ENCODE data around the gene ZNF714. TPM values are rescaled to one million over a fixed set of nuclear protein-coding genes. Genes with fewer than 3 reads are reported as not detected.

The ZNF714 gene
- total RNA-seq, 4 donors from 2014 or later: 2.1 to 8.0 (median 3.7) TPM

DNA sequence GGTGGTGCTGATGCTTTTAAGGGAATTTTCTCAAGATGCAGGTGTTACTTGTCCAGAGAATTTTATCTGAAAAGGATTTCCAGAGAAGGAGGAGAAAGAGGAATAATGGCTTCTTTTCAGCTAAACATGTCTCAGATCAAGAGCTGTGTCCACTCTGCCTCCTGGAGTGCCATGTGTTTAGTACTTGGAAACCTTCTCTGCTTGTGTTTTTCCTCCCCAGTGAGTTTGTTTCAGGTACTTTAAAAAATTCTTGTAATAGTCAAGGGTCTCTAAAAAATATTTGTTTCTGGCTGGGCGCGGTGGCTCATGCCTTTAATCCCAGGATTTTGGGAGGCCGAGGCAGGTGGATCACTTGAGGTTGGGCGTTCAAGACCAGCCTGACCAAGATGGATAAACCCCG lies 82.5 kb downstream of the ZNF714 start:
- ATAC-seq (ENCODE audit: low FRiP score) (no peak), DNase-seq (ENCODE audit: low spot score) (no peak)
- TF ChIP-seq, protein P1, sequence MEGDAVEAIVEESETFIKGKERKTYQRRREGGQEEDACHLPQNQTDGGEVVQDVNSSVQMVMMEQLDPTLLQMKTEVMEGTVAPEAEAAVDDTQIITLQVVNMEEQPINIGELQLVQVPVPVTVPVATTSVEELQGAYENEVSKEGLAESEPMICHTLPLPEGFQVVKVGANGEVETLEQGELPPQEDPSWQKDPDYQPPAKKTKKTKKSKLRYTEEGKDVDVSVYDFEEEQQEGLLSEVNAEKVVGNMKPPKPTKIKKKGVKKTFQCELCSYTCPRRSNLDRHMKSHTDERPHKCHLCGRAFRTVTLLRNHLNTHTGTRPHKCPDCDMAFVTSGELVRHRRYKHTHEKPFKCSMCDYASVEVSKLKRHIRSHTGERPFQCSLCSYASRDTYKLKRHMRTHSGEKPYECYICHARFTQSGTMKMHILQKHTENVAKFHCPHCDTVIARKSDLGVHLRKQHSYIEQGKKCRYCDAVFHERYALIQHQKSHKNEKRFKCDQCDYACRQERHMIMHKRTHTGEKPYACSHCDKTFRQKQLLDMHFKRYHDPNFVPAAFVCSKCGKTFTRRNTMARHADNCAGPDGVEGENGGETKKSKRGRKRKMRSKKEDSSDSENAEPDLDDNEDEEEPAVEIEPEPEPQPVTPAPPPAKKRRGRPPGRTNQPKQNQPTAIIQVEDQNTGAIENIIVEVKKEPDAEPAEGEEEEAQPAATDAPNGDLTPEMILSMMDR (IDR thresholded peaks at IDR 0.05): no peak

DNA sequence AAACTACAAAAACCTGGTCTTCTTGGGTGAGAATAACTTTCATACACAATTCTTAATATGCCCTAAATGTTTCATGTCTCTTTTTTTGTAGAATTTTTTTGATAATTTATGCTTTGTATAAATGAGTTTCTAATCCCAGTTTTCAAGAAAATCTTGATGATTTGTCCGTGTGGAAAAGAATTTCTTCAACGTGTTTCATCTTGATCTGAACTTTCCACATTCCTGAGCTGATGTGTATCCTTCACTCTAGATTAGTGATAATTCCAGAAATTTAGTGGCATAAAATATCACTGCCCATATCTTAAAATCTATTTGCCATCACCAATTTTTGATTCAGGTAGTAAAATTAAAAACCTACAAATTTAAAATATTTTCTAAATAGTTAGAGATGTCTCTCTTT lies 84.4 kb downstream of the ZNF714 start:
- TF ChIP-seq, protein P1 (IDR thresholded peaks at IDR 0.05): no peak
- no peak for DNase-seq (ENCODE audit: low spot score)
- ATAC-seq (ENCODE audit: low FRiP score): no peak

Small RNA genes within 50 kb of the gene (small RNA-seq; reads per million reads assigned to genes)
- gene RNA5SP469: not detected

Other genes starting within 250 kb of the ZNF714 start
- 10 to 100 TPM in 1 of 4 donors, 1 to 10 TPM in 3; 1.9 to 12.8 (median 3.0) TPM for gene ZNF85, start 159.0 kb upstream of the ZNF714 start, total RNA-seq
- 10 to 100 TPM in 3 of 4 donors, 1 to 10 TPM in 1; 4.8 to 19.9 (median 12.5) TPM for gene ZNF430, start 61.5 kb upstream of the ZNF714 start, total RNA-seq
- gene ZNF431, start 59.8 kb downstream of the ZNF714 start, total RNA-seq: 10 to 100 TPM in 2 of 4 donors, 1 to 10 TPM in 2; 6.3 to 12.5 (median 10.3) TPM
- gene ZNF708, start 247.2 kb downstream of the ZNF714 start, total RNA-seq: 10 to 100 TPM in 3 of 4 donors, 1 to 10 TPM in 1; 9.1 to 21.4 (median 12.1) TPM